ELR (cell line): ENCODE measurements around the gene CALU.

Experiments
- DNase-seq: peaks from one replicate; pipeline ENCODE4 v3.0.0-alpha.2; 2015; ENCODE audit warnings: low read depth

Gene CALU

GRCh38 chr7:128785738-128786137 is 46.6 kb downstream of the CALU start:
- no peak for DNase-seq

- no peak for DNase-seq
Observed at GRCh38 chr7:128788446-128789412, 49.6 kb downstream of the CALU start.

- DNase-seq = no peak
Observed at GRCh38 chr7:128790315-128791041, 51.3 kb downstream of the CALU start.

GRCh38 chr7:128791121-128791971 is 52.2 kb downstream of the CALU start, which contains the start of gene CCDC136:
CCDC136 (plus strand) TSS chr7:128791968; CDS start chr7:128792412, 444 bp downstream.
- peak; percentile 67 for DNase-seq

GRCh38 chr7:128791972-128792327 is 52.8 kb downstream of the CALU start:
- peak; percentile 54 for DNase-seq

- no peak for DNase-seq
Observed at GRCh38 chr7:128792471-128793180, 53.5 kb downstream of the CALU start.

- no peak for DNase-seq
Observed at GRCh38 chr7:128793181-128793547, 54.0 kb downstream of the CALU start.

- DNase-seq = no peak
Observed at GRCh38 chr7:128794020-128794419, 54.9 kb downstream of the CALU start.

- no peak for DNase-seq
Observed at GRCh38 chr7:128794436-128794835, 55.3 kb downstream of the CALU start.

- DNase-seq = no peak
Observed at GRCh38 chr7:128795129-128795528, 56.0 kb downstream of the CALU start.

- peak; percentile 41 for DNase-seq
Observed at GRCh38 chr7:128796327-128796726, 57.2 kb downstream of the CALU start.

- DNase-seq = no peak
Observed at GRCh38 chr7:128799451-128799850, 60.3 kb downstream of the CALU start.

GRCh38 chr7:128800567-128800966 is 61.4 kb downstream of the CALU start:
- DNase-seq = no peak

- DNase-seq = no peak
Observed at GRCh38 chr7:128801003-128801402, 61.8 kb downstream of the CALU start.

GRCh38 chr7:128801667-128802418 is 62.7 kb downstream of the CALU start:
- no peak for DNase-seq

GRCh38 chr7:128804484-128804883 is 65.3 kb downstream of the CALU start:
- DNase-seq = no peak

GRCh38 chr7:128805225-128805624 is 66.1 kb downstream of the CALU start:
- DNase-seq = no peak

GRCh38 chr7:128807191-128807590 is 68.0 kb downstream of the CALU start:
- no peak for DNase-seq

GRCh38 chr7:128809363-128809762 is 70.2 kb downstream of the CALU start:
- DNase-seq = no peak

GRCh38 chr7:128810473-128810872 is 71.3 kb downstream of the CALU start:
- DNase-seq = peak; percentile 20

- no peak for DNase-seq
Observed at GRCh38 chr7:128810997-128811396, 71.8 kb downstream of the CALU start.
